GM18858 (cell line): ENCODE results near the gene COX5A.

Experiments
- ATAC-seq: cut with Tn5 transposase; IDR thresholded peaks from one replicate; pipeline ENCODE4 v1.9.1; 2021; ENCODE audit not compliant: unreplicated experiment

COX5A gene

DNA sequence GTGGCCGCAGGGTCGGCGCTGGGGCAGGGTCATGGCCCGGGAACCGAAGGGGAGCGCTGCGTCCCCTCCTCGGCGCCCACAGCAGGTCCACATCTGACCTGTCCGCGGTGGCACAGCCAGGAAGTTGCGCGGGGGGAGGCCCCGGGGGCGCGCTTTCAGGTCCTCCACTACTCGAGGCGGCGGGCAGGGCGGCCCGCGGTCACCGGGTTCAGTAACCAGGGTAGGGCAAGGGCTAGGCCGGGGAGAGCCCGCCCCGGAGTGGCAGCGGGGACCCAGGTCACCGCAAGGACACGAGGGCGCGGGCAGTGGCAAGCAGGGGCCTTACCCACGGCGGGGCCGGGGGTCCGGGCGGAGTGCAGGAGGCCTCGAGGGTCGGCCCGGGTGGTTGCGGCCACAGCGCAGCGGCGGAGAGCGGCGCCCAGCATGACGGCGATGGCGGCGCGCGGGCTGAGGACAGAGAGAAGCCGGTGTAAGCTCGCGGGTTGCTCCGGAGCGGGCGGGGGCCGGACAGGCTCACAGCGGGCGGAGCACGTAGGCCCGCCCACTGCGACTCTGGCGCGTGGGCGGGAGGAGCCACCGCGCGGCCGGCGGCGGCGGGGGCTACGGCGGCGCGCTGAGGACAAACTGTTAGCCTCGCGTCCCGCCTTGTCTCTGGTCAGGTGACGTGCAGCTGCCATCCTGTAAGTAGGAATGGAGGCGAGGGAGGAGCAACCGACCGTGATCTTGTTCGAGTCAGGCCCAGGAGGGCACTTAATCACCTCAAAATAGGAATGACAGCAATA is at the start of gene COX5A:
COX5A (minus strand) TSS at position 484 of the 782 bp plus-strand sequence; CDS start at position 425, 59 bp downstream.
- ATAC-seq, result peak; percentile 65

DNA sequence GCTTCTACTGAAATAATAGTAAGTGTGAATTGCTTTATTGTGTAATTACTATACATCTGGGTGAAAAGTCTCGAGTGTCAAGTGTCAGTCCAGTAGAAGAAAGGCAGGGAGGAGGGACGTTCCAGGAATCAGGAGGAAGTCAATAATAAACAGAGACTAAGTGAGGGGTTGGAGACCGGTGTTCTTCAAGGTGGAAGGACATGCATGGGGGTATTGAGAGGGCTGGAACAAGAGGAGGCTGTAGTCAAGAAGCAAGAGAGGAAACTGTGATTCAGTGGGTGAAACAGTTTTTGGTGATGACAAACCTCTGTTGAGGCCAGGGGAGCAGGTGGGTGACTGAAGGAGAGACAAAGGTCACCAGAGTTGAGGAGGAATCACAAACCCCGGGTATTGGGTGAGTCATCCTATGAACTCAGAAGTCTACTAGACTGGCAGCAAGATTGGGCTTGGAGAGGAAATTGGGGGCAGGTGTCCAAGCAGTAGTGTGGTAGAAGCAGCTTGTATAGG is 45.9 kb upstream of the COX5A start:
- ATAC-seq, result no peak

DNA sequence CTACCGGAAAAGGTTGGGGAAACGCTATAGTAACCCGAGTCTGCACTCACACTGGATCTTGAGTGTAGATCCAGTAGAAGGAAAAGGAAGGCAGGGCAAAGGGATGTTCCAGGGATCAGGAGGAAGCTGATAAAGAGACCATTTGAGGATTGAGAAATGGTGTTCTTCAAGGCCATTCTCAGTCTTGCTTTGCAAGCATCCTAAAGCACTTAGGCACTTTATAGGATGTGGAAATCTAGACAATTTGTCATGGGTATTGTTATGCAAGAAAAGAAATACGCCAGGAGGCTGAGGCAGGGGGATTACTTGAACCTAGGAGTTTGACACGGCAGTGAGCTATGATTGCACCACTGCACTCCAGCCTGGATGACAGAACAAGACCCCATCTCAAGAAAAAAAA is 44.3 kb upstream of the COX5A start:
- ATAC-seq, result no peak

DNA sequence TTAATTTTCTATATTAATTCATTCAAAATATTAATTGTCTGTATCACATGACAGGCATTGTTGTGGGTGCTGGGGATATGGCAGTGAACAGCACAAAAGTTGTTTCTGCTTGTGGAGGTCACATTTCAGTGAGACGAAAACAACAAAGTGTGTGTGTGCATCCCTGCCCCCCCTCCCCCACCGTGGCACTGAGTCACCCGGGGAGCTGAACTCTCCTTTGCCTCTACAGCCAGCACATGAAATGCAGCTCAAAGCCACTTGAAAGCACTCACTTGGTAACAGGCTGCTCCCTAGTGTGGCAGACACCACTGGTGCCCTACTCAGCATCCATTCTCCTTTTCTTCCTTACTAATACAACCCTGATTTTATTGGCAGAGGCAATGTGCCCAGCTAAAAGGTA is 40.6 kb upstream of the COX5A start:
- no peak for ATAC-seq

DNA sequence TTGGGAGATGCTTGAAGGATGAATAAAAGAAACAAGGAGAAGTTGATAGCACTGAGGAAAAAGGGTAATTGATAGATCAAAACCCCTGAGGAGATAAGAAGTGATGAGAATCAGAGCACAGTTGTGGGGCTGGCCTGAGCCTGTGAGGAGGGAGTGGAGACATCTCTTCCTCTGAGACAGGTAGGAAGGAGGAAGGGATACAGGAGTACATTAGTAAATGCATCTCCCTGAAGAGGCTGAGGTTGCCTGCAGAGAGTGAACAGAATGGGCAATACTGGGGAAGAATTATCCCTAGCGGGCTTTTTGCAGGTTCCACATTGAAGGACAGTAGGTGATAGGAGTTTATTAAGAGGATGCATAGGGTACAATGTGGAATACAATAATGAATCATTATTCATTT is 40.2 kb upstream of the COX5A start:
- ATAC-seq, result no peak

DNA sequence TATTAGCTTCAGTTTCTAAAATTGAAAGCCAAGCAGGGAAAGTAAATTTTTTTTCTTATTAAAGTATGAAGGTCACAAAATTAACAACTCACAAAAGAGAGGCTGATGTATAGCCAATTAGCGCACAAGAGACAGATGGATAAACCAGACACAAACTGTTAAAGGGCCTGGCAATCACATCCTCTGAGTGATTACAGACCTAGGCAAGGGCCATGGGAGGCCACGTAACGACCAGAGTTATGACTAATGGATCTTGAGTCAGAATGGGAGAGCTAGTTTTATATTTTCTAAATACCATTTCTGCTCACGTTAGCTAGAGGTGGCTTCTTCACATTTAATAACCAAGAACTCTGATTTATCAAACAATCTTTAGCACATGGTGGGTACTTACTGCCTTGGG is 39.7 kb upstream of the COX5A start:
- ATAC-seq, result no peak

DNA sequence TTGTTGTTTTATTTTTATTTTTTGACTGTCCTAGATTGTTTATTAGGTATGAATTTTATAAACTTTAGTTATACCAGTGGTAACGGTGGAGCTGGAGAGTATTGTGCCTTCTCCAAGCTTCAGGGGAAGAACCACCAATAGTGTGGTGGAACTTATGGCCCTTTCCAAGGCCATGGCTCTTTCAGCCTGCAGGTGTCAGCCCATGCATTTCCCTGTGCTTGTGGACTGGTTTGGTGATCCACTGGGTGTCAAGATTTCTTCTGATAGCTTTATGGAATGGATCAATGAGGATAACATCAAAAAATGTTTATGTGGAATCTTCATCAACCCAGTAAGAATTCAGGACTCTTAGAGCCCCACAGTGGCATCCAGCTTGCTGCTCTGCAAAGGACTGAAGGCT is 38.3 kb upstream of the COX5A start:
- no peak for ATAC-seq

DNA sequence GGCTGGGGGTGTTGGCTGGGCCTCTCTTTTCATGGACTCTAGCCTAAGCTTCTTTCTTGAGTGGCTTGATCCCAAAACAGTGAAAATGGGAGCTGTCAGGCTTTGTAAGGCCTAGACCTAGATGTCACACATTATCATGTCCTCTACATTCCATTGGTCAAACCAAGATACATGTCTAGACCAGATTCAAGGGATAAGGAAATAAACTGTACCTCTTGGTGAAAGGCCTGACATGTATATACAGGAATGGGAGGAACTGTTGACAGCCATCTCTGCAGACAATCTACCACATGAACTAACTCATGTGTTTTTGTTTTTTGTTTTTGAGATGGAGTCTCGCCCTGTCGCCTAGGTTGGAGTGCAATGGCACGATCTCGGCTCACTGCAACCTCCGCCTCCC is 29.8 kb upstream of the COX5A start:
- ATAC-seq, result no peak

DNA sequence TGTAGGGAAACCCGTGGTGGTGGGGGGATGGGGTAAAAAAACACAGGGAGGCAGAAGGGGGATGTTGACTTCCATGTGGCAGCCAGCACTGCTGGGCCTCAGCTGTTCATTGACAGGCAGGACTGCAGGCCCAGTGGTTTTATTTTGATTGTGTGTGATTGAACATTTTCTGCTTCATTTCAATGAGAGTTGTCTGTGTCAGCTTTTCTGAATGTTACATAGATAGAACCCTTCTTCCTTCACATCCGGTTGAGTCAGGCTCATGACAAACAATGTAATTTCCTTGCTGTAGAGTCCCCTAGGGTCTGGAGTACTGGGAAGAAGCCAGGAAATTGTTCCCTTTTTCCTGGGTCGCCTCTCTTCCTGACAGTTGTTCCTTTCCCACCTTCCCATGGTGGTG is 26.9 kb upstream of the COX5A start:
- no peak for ATAC-seq

DNA sequence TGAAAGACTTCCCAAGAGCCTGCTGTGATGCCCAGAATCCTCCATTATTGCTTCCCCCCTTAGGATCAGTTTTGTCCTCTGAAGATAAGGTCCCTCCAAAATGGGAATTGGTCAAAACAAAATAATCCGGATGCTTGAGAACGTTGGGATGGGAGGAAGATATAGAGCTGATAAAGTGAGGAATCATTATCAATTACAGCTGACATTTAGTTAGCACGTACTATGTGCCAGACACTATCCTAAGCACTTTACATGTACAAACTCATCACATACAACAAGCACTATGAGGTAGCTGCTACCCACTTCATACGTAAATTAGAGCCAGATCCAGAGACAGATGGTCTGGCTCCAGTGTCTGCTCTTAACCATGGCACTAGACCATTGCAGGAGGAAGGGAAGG is 25.3 kb upstream of the COX5A start:
- no peak for ATAC-seq

DNA sequence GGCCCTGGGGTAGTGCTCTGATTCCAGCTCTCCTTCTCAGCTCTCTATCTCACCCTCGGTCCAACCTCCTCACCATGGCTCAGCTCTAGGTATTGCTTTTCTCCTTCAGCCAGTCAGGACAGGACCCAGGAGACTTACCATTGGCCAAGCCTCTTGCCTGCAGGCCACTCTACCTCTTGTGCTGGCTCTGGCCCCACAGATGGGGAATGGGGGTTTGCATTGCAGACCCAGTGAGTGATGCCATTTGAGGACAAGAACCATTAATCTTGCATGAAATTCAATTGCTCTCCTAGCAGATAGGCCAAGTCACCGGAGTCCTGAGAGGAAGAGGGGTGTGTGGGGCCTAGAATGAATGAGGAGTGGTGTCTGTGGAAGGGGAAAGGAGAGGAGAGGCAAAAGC is 24.8 kb upstream of the COX5A start:
- ATAC-seq, result no peak

DNA sequence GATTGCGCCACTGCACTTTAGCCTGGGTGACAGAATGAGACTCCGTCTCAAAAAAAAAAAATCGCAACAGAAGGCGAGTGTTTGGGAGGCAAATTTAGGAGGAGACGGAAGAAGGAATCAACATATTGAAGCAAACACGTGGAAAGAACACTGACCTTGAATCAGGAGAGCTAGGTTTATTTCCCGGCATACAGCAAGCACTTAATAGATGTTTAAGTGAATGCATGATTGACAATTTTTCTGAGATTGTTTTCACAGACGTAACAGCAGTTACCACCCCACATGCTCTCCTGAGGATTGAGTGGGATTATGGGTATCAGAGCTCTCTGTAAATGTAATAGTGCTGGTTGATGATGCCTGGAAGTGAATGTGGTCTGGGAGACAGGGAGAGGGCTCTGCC is 24.3 kb upstream of the COX5A start:
- ATAC-seq, result no peak

DNA sequence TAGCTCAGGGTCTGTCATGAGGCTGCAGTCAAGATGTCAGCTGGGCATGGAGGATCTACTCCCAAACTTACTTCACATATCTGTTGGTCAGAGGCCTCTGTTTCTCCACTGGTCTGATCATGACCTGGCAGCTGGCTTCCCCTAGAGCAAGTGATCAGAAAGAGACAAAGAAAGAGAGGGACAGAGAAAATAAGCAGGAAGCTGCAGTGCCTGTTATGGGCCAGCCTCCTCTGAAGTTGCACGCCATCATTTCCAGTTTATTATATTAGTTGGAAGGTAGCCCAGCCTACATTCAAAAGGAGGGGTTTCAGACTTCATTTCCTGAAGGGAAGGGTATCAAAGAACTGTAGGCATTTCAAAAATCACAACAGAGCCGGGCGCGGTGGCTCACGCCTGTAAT is 23.7 kb upstream of the COX5A start:
- no peak for ATAC-seq

DNA sequence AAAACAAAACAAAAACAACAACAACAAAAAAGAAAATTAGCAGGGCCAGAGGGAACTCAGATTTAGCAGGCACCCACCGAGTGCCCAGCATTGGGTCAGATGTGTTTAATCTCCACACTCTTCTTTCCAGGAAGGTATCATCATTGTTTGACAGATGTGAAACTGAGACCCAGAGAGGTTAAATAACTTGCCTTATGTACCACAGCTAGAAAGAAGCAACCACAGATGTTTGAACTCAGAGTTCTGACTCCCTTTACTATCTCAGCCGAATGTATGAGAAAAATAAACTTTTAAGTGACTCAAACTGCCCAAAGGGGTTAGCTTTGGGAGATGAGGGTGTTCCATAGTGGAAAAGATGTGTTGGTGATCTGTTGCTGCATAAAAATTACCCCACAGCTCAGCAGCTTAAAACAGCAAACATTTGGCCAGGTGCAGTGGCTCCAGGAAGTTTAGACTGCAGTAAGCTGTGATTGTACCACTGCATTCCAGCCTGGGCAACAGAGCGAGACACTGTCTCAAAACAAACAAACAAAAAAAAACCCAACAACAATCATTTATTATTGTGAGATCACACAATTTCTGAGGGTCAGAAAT is 23.2 kb upstream of the COX5A start:
- no peak for ATAC-seq

DNA sequence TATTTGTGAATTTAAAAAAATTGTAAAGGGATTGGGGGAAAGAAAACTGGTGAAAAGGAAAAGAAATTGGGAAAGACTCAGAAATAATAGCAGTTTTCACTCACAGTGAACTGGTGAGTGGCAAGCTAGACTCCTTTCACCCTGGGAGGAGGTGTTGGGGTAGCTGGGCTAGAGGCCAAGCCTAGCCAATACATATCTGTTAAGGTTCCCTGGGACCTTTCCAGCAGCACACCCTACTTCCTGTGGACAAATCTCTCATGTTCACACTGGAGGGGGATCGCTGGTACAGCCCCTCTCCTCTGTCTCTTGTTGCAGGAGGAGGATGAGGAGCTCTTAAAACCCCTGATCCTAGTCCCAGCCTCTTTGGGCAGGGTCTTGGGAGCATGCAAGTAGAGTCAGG is 22.4 kb upstream of the COX5A start:
- no peak for ATAC-seq

DNA sequence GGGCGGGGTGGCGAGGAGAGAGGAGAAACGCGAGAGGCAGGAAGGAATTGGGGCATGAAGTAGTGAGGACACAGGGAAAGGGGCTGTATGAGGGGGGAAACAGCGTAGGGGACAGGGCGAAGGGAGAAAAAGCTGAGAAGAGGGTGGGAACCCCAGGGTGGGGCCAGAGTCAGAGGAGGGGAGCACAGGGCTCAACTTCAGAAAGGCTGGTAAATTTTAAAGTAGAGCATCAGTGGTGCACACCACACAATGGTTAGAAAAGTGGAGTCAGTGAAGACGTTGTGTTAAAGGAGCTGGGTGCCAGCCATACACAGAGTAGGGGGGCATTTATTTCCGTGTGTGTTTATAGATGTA is 21.7 kb upstream of the COX5A start:
- no peak for ATAC-seq

DNA sequence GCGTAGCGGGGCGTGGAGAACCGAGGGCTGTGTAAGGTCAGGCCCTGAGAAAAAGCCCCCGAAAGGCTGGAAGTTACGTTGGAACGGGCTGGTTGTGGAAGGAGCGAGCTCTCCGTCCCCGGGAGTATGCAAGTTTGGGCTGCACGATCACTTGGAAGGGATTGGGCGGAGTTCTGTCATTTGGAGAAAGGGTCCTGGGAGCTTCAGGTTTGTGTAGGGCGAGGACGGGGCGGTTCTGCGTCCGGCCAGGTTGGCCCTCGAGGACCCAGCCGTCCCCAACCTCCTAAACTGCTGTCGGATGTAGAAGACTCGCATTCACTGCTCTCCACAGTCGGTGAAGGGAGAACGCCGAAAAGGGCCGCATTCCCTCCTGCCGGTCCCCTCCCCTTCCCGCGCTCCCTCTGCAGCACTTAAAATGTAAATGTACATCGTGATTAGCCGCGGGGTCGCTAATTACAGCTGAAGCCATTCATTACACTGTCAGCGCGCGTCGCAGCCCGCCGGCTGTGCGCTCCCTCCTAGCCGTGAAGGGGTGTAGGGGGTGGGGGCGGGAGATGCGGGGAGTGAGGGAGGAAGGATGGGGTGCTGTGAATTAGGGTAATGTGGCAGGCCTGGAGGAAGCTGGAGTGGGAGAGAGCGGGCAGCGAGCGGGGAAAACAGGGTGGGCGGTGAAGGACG is 21.2 kb upstream of the COX5A start:
- no peak for ATAC-seq

DNA sequence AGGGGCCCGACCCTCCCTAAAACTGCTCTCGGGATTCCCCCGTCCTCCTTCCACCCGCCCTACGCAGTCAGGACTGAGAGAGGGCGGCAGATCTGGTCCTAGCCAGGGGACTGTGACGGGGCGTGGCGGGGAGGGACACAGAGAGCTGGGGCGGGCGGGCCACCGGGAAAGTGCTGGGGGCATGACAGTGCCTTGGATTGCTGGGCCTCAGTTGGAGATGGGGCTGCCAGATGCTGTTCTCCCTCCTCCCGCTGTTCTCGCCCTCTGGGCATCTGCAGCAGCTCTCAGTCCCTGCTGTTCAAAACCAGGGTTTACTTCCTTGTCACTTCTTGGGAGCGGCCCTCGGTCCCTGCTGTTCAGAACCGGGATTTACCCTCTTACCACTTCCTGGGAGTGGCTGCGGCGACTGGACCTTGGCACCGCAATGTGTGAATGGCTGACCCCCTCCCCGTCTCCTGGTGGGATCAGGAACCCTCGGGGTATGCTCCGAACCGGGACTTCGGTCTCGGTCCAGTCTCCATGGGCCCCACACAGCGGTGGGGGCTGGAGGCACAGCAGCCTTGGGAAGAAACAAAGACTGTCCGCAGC is 20.5 kb upstream of the COX5A start:
- ATAC-seq, result no peak

DNA sequence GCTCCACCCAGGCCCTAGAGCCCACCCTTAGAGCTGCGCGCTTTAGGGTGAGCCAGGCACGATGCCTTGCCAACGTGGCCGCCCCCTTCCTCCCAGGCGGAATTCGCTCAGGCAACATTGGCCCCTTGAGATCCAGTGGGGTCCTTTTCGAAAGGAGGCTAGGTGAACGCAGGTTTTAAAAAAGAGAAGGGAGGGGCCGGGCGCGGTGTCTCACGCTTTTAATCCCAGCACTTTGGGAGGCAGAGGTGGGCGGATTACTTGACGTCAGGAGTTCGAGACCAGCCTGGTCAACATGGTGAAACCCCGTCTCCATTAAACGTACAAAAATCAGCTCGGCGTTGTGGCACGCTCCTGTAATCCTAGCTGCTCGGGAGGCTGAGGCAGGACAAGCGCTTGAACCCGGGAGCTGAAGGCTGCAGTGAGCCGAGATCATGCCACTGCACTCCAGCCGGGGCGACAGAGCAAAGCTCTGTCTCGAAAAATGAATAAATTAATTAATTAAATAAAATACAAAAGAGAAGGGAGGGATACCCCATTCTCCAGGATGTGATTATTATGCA is 19.7 kb upstream of the COX5A start:
- ATAC-seq, result no peak

DNA sequence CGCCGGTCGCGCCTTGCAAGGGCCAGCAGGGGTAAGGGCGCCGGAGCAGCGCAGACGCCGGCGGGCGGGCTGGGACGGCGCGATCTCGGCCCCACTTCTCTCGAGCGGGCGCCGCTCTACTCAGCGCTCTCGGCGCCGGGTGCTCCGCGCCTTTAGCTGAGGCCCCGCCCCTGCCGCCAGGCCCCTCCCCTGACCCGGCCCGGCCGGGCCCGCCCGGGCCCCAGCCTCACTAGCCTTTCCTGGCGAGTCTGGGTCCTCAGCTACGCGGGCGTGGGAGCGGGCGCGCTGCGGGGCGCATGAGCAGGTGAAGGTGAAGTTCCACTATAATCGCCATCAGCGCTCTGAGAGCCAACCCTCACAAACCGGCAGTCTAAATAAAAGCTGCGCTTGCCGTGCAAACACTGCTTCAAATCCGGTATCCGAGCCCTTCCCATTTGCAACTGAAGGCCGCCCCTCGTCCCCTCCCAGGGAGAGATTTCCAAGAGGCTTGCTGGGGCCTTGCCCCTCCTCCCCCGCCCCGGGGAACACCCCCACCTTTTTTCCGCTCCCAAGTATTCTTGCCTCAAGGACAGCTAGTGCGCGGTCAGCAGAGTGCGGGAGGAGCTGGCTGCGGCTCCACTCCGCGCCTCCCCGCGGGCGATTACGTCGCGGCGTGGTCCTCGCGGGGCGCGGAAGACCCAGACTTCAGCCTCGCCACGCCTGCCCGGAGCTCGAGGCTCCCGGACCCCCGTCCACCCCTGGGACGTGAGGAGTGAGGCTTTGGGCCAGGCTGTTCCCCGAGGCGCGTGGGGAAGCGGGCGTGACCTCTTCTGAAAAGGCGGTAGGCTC is 19.0 kb upstream of the COX5A start, which contains the start of gene RPP25:
RPP25 (minus strand) TSS at position 125 of the 828 bp plus-strand sequence. CDS start 189 bp downstream, outside the sequence.
- ATAC-seq, result no peak
